HCT116 (cell line): ENCODE measurements around the gene KIAA0930.

Experiments
- EZH2phosphoT487 ChIP-seq: fragments of 200-600 bp; IDR thresholded peaks from 2 replicates; pipeline ENCODE4 v1.6.1; 2018; ENCODE audit warnings: antibody characterized with exemption, borderline replicate concordance
- TF ChIP-seq, protein P1 (sequence below), 3 experiments: fragments of 200-600 bp in 1 of 3; sonication (generic) in 1 of 3; IDR thresholded peaks in 2 of 3; conservative IDR thresholded peaks in 1 of 3; 2 replicates each; pipeline ENCODE4 v1.5.1; 2012 to 2017; ENCODE audit warnings: low read depth in 2 of 3, low read length in 2 of 3, antibody characterized with exemption in 1 of 3, borderline replicate concordance in 1 of 3, control low read depth in 1 of 3, mild to moderate bottlenecking in 1 of 3, mixed read lengths in 1 of 3, mixed run types in 1 of 3, moderate library complexity in 1 of 3; ENCODE audit not compliant: insufficient read depth in 1 of 3

GRCh38 chr22:45271667-45272201, 31.0 kb upstream of the KIAA0930 start:
- no peak for TF ChIP-seq EZH2phosphoT487
- TF ChIP-seq, protein P1, sequence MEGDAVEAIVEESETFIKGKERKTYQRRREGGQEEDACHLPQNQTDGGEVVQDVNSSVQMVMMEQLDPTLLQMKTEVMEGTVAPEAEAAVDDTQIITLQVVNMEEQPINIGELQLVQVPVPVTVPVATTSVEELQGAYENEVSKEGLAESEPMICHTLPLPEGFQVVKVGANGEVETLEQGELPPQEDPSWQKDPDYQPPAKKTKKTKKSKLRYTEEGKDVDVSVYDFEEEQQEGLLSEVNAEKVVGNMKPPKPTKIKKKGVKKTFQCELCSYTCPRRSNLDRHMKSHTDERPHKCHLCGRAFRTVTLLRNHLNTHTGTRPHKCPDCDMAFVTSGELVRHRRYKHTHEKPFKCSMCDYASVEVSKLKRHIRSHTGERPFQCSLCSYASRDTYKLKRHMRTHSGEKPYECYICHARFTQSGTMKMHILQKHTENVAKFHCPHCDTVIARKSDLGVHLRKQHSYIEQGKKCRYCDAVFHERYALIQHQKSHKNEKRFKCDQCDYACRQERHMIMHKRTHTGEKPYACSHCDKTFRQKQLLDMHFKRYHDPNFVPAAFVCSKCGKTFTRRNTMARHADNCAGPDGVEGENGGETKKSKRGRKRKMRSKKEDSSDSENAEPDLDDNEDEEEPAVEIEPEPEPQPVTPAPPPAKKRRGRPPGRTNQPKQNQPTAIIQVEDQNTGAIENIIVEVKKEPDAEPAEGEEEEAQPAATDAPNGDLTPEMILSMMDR (IDR thresholded peaks at IDR 0.05 in 2 of 3, conservative IDR thresholded peaks at IDR 0.05 in 1 of 3; ENCODE audit: borderline replicate concordance in 1 of 3, insufficient read depth in 1 of 3, low read depth in 2 of 3, low read length in 2 of 3), result no peak
